NCI-H187 treated with DMSO at 0.1 percent for 48 hours (cell line): ENCODE measurements around the gene MRAP2.

ENCODE experiments used
- DNase-seq: peaks from one replicate; lab custom pipeline; 2025; lab: John Stamatoyannopoulos, UW

MRAP2 gene

GRCh38 chr6:84135291-84135690 lies 101.7 kb downstream of the MRAP2 start:
- DNase-seq = no peak

GRCh38 chr6:84136364-84137050 lies 102.9 kb downstream of the MRAP2 start:
- no peak for DNase-seq

- DNase-seq = no peak
Measured at GRCh38 chr6:84137051-84137375, 103.4 kb downstream of the MRAP2 start.

GRCh38 chr6:84137989-84138575 lies 104.5 kb downstream of the MRAP2 start:
- DNase-seq = no peak

- no peak for DNase-seq
Measured at GRCh38 chr6:84139311-84139710, 105.7 kb downstream of the MRAP2 start.
